Stimulated activated CD4-positive, alpha-beta T cell treated with anti-CD3 and anti-CD28 coated beads, Interleukin-12 subunit alpha, Interleukin-12 subunit beta, amount 100 ng/mL, for 24 hours (primary cell): Measurements from ENCODE around the gene FBXL16.
"Not testable (repeated sequence)": the region's sequence is repeated elsewhere in the genome, so short reads cannot be mapped to it uniquely, and the experiment has no call there.

Experiments used
- DNase-seq, 2 experiments: peaks; one replicate each; pipeline ENCODE4 v3.0.0-alpha.2; 2020; ENCODE audit warnings: low read depth in 2 of 2

FBXL16 gene

GRCh38 chr16:705431-706188, at the start of gene FBXL16:
TSS of gene FBXL16 (minus strand) at chr16:705801. CDS start at chr16:697405, 8,396 bp downstream.
- DNase-seq: no peak

- no peak for DNase-seq
Observed at GRCh38 chr16:754656-755055, 49.1 kb upstream of the FBXL16 start.

- DNase-seq: not testable (repeated sequence)
Observed at GRCh38 chr16:754121-754607, 48.6 kb upstream of the FBXL16 start.

- DNase-seq: no peak
Observed at GRCh38 chr16:752007-752312, 46.4 kb upstream of the FBXL16 start.

GRCh38 chr16:751152-752006, 45.8 kb upstream of the FBXL16 start:
- DNase-seq: no peak

GRCh38 chr16:750485-750884, 44.9 kb upstream of the FBXL16 start:
- DNase-seq: no peak

GRCh38 chr16:749010-749409, 43.4 kb upstream of the FBXL16 start:
- no peak for DNase-seq

- no peak for DNase-seq
Observed at GRCh38 chr16:747978-748746, 42.6 kb upstream of the FBXL16 start.

GRCh38 chr16:746637-747036, 41.0 kb upstream of the FBXL16 start:
- DNase-seq: no peak

- DNase-seq: no peak
Observed at GRCh38 chr16:745739-746138, 40.1 kb upstream of the FBXL16 start.

- DNase-seq: no peak
Observed at GRCh38 chr16:743794-744500, 38.3 kb upstream of the FBXL16 start.

GRCh38 chr16:742894-743293, 37.3 kb upstream of the FBXL16 start:
- DNase-seq: not testable (repeated sequence)

- no peak for DNase-seq
Observed at GRCh38 chr16:741986-742629, 36.5 kb upstream of the FBXL16 start.

- DNase-seq: peak; percentile 84 to 88
Observed at GRCh38 chr16:740764-741505, 35.3 kb upstream of the FBXL16 start, which contains the start of gene CIAO3. TSS of gene CIAO3 (minus strand) at chr16:740997. CDS start at chr16:740985, 12 bp downstream.

GRCh38 chr16:740459-740763, 34.8 kb upstream of the FBXL16 start:
- DNase-seq: no peak

- DNase-seq: no peak
Observed at GRCh38 chr16:739560-740458, 34.2 kb upstream of the FBXL16 start.

- no peak for DNase-seq
Observed at GRCh38 chr16:736936-737481, 31.4 kb upstream of the FBXL16 start.

GRCh38 chr16:735982-736453, 30.4 kb upstream of the FBXL16 start:
- DNase-seq: peak in 1 of 2 experiments; percentile 56
